ENCODE results near the gene INHBE. TPM values are rescaled to one million over a fixed set of nuclear protein-coding genes. Genes with fewer than 3 reads are reported as not detected.
A peak's percentile ranks its signal among the peaks of the same experiment; 100 is the strongest.
"Not testable (repeated sequence)": the region's sequence is repeated elsewhere in the genome, so short reads cannot be mapped to it uniquely, and the experiment has no call there.

INHBE gene, protein sequence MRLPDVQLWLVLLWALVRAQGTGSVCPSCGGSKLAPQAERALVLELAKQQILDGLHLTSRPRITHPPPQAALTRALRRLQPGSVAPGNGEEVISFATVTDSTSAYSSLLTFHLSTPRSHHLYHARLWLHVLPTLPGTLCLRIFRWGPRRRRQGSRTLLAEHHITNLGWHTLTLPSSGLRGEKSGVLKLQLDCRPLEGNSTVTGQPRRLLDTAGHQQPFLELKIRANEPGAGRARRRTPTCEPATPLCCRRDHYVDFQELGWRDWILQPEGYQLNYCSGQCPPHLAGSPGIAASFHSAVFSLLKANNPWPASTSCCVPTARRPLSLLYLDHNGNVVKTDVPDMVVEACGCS
- 41.8 TPM for polyA plus RNA-seq (2013, experiment 1 of 2; ENCODE audit: insufficient read length)
- 40.1 TPM for polyA plus RNA-seq (2013, experiment 2 of 2; ENCODE audit: insufficient read length)

DNA sequence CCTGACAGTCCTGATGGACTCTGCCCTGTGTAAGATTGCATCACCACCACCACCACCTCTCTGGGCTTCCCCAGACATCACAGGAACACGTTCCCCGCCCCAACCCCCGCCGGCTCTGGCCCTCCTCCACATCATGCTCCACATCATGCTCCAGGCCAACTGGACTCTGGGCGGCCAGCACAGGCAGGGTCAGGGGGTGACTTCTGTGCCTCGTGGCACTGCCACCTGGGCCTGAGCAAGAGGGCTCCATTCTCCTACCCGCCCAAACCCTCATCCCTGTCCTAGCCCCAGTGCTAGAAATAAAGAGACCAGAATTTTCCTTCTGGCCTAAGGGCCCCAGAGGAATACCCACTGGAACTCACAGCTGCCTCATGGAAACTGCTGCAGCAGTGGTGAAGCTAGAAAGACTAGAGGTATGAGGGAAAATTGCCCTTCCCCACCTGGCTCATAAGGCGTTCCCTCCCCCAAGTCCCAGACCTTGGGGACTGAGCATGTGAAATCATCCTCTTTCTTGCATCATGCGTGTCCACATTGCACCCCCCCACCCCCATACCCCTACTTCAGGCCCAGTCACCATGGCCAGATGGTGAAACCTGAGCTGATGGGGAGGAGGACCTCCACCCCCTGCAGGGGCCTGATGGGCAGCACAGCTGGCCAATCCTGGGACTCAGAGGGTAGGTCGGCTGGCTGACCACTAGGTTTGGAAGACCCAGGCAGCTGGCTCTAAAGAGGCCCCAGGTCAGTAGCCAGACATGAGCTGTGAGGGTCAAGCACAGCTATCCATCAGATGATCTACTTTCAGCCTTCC, at the start of gene INHBE:
TSS of gene INHBE (plus strand) at position 742 of the 808 bp plus-strand sequence. CDS start 230 bp downstream, outside the sequence.
- peak; percentile 98 for DNase-seq

DNA sequence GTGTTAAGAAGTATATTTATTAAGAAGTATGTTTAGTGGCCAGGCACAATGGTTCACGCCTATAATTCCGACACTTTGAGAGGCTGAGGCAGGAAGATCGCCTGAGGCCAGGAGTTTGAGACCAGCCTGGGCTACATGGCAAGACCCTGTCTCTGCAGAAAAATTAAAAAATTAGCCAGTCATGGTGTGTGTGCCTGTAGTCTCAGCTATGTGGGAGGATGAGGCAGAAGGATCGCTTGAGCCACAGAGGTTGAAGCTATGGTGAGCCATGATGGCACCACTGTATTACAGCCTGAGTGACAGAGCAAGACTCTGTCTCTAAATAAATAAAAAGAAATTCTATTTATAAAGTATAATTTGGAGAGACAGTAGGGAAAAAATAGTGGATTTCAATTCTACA, 44.6 kb upstream of the INHBE start:
- no peak for DNase-seq

DNA sequence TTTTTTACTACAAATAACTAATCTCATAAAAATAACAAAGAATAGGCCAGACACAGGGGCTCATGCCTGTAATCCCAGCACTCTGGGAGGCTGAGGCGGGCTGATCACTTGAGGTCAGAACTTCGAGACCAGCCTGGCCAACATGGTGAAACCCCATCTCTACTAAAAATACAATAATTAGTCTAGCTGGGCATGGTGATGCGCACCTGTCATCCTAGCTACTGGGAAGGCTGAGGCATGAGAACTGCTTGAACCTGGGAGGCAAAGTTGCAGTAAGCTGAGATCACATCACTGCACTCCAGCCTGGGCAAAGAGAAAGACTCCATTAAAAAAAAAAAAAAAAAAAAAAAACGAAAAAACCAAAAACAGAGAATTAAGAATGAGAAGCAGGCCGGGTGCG, 40.9 kb upstream of the INHBE start:
- DNase-seq: not testable (repeated sequence)

DNA sequence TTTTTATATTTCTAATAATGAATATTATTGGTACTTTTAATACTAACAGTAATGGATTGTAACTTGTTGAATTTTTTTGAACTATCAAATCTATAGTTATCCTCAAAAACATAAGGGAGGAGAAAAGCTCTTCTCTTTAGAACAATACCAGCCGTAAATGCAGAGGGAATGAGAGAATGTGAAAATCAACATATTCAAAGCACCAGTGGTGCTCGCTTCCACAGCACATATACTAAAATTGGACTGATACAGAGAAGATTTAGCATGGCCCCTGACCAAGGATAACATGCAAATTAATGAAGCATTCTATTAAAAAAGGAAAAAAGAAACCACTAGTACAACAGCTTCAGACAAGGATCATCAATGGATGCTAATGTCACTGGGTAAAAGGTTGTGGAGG, 40.0 kb upstream of the INHBE start:
- DNase-seq: no peak

DNA sequence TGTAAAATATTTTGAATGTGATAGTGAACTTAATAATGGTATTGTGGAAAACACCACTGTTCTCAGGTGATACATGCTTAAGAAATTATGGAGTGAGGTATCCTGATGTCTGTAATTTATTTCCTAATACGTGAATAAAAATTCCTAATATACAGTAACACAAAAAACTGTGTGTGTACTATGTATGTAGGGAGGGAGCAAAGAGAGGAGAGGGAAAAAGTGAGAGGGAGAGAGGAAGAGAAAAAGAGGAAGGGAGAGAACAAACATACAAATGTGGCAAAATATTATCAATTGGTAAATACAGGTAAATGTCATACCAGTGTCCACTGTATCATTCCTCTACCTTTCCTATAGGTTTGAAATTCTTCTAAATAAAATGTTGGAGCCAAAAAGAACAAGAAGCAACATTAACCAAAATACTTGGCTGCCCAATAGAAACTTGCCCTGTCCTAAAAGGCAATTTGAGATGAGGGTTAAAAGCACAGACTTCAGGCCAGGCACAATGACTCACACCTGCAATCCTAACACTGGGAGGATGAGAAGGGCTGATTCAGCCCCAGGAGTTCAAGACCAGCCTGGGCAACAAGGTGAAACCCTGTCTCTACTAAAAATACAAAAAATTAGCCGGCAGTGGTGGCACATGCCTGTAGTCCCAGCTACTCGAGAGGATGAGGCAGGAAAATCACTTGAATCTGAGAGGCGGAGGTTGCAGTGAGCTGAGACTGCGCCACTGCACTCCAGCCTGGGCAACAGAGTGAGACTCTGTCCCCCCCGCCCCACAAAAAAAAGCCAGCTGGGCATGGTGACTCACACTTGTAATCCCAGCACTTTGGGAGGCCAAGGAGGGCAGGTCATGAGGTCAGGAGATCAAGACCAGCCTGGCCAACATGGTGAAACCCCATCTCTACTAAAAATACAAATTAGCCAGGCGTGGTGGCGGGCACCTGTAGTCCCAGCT, 38.8 kb upstream of the INHBE start:
- peak; percentile 4 for DNase-seq

DNA sequence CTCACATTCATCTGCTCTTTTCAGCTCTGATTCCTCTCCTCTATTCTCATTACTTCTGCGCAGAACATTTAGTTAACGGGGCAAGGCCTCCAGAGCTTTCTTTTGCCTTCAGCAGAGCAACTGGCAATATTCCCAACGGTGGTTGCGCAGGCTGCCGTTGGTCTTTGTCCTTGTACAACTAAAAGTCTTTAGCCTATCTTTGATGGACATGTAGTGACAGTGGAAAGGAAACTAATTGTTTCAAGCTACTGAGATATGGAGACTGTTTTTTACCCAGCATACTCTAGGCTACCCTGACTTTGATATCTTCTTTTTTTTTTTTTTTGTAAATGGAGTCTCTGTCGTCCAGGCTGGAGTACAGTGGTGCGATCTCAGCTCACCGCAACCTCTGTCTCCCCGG, 36.9 kb upstream of the INHBE start:
- no peak for DNase-seq

DNA sequence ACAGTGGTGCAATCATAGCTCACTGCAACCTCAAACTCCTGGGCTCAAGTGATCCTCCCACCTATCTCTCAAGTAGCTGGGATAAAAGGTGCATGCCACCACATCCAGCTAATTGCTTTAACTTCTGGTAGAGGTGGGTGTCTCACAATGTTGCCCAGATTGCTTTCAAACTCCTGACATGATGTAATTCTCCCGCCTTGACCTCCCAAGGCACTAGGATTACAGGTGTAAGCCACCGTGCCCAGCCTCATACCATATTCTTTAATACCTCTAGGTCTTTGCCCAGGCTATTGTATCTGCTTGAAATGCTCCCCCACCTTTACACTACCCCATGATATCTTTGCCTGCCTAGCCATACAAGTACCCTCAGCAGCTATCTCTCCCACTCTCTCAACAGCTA, 35.6 kb upstream of the INHBE start:
- no peak for DNase-seq

DNA sequence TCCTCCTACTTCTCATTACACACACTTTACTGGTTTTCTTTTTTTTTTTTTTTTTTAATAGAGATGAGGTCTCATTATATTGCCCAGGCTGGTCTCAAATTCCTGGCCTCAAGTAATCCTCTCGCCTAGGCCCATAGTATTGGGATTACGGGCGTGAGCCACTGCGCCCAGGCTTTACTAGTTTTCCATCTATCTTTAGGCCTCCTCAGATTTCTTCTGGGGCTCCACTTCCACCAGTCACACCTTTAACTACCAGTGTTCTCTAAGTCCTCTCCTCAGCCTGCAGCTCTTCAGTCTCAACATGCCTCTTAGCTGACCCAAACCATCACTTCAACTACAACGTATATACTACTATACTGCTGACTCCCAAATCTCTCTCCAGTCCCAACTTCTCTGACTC, 34.6 kb upstream of the INHBE start:
- no peak for DNase-seq

DNA sequence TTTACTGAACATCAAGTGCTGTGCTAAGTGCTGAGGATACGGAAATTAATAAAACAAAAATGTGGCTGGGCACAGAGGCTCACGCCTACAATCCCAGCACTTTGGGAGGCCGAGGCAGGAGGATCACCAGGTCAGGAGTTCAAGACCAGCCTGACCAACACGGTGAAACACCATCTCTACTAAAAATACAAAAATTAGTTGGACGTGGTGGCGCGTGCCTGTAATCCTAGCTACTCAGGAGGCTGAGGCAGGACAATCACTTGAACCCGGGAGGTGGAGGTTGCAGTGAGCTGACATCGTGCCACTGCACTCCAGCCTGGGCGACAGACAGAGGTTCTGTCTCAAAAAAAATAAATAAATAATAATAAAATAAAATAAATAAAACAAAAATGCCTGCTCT, 28.2 kb upstream of the INHBE start:
- not testable (repeated sequence) for DNase-seq

DNA sequence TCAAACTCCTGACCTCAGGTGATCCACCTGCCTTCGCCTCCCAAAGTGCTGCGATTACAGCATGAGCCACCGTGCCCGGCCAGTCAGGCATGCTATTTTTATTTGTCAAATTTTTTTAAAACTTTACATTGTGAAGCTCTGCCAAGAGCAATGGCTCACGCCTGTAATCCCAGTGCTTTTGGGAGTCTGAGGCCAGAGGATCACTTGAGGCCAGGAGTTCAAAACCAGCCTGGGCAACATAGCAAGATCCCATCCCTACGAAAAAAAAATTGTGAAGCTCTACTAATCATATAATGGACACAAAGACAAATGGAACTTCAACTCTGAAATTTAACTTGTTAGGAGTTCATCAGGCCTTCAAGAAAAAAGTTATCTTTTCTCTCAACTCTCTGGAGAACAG, 26.1 kb upstream of the INHBE start:
- no peak for DNase-seq

DNA sequence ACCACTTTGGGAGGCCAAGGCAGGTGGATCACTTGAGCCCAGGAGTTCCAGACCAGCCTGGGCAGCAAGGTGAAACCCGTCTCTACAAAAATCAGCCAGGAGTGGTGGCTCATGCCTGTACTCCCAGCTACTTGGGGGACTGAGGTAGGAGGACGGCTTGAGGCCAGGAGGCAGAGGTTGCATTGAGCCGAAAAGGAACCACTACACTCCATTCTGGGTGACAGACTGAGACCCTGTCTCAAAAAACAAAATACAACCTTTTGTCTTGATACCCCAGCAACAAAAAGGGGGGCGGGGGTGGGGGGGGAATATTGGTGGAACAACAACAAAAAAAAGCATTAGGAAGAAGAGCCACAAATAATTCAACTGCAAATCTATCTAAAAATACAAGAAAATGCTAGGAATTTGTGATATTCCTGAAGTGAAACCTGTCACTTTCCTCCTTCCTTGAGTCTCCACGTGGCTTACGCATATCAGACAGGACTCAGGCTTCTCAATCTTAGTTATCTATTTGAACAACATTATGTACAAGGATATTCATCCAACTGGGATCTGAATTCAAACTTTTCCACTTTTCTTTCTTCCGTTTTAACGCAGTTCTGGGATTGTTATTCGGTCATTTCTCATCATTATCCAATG, 25.5 kb upstream of the INHBE start:
- DNase-seq: peak; percentile 6

DNA sequence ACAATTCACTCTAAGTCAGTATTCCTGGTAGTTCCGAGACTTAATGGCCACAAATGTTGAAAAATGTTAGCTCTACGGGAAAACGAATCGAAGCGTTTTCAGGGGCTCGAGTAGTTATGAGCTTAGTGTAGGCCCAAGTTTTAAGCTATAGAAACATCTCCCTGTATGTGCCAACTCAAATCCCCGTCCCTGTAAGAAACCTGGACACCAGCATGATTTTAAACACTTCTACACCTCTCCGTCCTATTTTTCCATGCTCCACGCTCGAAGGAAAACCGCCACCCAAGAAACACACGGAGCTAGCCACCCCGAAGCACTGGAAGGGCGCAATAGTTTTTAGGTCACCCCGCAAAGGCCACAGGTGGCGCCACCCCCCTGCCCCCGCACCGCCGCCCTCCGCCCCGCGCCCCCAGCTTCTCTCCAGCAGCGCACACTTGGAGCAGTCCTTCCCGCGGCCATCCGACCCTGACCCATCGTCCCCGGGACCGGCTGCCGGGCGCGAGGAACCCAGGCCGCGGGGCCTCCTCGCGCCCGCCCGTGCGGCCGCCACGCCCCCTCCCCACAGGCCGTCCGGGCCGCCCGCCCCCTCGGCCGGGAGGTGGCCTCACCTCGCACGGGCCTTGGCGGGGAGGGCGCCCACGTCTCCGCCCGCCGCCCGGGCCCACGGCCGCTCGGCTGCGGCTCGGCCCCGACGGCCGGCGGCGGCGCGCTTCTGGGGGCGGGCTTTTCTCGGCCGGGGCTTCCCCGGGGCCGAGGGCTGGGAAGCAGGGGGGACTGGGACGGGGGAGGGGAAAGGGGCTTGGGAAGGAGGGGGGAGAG, 24.8 kb upstream of the INHBE start:
- DNase-seq: peak; percentile 12

DNA sequence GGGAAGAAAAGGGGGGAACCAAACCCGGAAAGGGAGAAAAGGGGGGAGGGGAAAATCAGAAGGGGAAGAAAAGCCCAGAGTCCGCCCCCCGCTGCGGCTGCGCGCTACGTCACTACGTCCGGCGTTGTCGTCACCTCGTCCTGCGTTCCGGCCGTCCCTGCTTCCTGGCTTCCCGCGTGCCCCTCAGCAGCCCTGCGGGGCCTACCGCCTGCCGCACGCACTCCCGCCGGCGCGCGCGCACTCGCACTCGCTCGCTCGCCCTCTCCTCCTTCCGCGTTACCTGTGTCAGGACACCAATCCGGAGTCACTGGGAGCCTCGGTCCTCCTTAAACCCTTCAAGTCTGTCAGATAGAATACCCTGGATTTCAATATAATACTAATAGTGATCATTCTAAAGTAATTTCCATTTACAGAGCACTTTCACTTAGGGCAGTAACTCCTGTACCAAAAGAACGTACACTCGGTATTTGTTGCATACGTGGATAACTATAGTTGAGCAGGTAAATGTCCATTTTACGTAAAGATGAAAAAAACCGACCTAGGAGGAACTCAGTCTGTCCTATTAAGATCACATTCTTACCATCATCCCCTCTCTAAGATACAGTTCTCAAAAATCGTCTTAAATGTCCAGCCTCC, 24.1 kb upstream of the INHBE start, which contains the start of gene R3HDM2:
TSS of gene R3HDM2 (minus strand) at position 113 of the 636 bp plus-strand sequence. CDS start 120,615 bp downstream, outside the sequence.
- peak; percentile 94 for DNase-seq

DNA sequence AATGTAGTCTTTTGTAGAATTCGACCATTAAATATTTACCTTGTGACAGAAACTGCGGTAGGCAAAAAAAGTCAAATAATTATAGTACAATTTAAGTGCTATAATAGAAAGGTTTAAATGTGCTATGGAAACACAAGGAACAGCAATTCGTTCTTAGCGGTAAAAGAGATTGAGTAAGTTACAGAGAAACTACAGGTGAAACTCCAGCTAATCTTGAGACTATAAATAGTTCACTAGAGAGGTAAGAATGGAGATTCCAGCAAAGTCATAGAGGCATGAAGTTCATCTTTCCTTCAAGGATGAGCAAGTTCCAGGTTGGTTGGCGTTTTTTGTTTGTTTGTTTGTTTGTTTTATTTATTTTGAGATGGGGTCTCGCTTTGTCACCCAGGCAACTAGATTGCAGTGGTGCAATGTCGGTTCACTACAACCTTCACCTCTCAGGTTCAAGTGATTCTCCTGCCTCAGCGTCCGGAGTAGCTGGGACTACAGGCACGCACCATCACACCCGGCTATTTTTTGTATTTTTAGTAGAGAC, 23.4 kb upstream of the INHBE start:
- DNase-seq: no peak

DNA sequence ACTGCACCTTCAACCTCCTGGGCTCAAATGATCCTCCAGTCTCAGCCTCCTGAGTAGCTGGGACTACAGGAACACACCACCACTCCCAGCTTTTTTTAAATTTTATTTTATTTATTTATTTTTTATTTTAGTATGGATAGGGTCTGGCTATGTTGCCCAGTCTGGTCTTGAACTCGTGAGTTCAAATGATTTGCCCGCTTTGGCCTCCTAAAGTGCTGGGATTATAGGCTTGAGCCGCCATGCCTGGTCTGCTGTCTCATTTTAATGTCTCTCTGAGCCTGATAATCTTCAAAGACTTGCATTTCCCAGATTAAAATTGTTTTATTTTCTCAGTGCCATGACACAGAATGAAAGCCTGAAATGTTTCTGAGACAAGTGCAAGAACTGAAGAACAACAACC, 21.7 kb upstream of the INHBE start:
- DNase-seq: no peak

DNA sequence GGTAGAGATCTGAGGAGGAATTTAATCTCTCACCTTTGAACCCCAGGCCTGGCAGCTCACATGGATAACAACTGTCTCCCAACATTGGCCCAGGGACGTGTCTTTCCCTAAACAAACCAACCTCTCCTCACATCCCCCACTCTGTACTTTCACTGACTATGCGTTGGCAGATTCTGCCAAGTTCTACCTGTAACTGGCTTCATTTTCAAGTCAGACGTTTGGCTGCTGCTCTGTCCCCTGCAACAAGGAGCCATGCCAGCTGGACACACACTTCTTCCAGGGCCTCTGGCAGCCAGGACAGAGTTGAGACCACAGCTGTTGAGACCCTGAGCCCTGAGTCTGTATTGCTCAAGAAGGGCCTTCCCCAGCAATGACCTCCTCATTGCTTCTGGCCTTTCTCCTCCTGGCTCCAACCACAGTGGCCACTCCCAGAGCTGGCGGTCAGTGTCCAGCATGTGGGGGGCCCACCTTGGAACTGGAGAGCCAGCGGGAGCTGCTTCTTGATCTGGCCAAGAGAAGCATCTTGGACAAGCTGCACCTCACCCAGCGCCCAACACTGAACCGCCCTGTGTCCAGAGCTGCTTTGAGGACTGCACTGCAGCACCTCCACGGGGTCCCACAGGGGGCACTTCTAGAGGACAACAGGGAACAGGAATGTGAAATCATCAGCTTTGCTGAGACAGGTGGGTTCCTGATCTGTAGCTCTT, 20.4 kb upstream of the INHBE start, which contains the start of gene INHBC:
TSS of gene INHBC (plus strand) at position 268 of the 707 bp plus-strand sequence. CDS start at position 371, 103 bp downstream.
- DNase-seq: no peak

DNA sequence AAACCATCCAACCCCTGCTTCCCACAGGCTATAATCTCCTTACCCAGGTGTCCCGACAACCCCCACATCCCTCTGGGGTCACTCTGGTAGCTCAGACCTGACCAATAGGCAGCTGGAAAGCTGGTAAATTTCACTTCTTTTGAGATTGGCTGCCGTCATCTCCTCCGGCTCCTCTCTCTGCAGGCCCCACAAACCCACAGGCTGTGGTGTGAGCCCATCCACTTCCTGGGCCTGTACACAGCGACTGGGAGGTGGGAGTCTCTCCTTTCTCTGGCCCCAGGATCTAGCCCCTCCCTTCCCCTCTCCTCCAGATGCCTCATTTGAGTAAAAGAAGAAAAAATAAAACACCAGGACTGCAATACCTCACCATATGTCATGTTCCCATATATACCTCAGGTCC, 19.8 kb upstream of the INHBE start:
- no peak for DNase-seq

DNA sequence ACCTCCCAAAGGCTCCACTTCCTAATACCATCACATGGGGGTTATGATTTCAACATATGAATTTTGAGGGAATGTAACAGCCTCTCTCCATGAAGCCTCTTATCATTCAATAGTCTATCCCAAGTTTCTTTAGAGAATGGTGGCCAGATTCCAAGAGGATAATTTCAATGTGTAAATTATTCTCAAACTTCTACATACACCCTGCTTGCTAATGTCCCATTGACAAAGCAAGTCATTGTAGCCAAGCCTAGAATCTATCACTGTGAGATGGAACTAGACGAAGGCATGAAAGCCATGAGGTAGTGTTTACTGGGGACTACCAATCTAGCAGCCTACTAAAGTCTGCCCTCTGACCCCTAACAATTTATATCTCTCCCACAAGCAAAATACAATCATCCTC, 16.7 kb upstream of the INHBE start:
- no peak for DNase-seq

DNA sequence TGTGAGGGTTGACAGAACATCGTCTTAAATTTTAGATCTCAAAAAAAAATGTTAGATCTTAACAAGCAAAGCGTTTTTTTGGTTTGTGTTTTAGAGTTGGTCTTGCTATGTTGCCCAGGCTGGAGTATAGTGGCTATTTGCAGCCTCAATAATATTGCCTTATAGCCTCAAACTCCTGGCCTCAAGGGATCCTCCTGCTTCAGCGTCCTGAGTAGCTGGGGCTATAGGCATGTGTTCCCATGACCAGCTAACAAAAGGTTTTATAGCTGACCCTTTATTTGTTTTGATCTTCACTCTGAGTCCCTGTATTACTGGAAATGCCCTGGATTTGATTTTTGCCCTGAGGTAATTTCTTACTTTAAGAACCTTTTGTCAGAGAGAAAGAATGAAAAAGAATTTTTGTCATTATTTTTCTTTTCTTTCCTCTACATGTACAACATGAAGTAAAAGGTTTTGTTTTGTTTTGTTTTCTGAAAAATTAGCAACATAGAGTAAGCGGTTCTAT, 15.3 kb upstream of the INHBE start:
- no peak for DNase-seq
